HepG2 (cell line): Measurements from ENCODE around the gene KIAA1549. TPM values are rescaled to one million over a fixed set of nuclear protein-coding genes. Genes with fewer than 3 reads are reported as not detected.

ENCODE experiments used
- ATAC-seq: fragments of 200-7000 bp; cut with Tn5 transposase; 3 replicates; pipeline ENCODE4 v1.9.1; 2020; ENCODE audit warnings: mild to moderate bottlenecking, moderate library complexity
- BruUV-seq: library from RNA; stranded (reverse); fragments of 400-500 nt; replicated peaks from 2 replicates; lab custom pipeline; 2021; lab: Mats Ljungman, UMichigan
- CTCF ChIA-PET: fragments of 300-600 bp; formaldehyde crosslinking; extraction: SDS; loops from one replicate; lab custom pipeline; 2021; ENCODE audit warnings: low total read pairs, inconsistent platforms, low intra/inter-chr PET ratio; lab: Yijun Ruan, JAX
- POLR2A ChIA-PET: fragments of 350-600 bp; sonication (Branson Sonifier 250); formaldehyde crosslinking; loops from one replicate; lab custom pipeline; 2020; ENCODE audit warnings: antibody characterized with exemption, inconsistent platforms; lab: Yijun Ruan, JAX
- DNase-seq: peaks from one replicate; pipeline ENCODE4 v3.0.0-alpha.2; 2015; ENCODE audit warnings: low spot score
- FAIRE-seq: peaks from 3 replicates; lab custom pipeline; 2011; peaks lifted over from hg19 to GRCh38; lab: Jason Lieb, UNC
- H2AFZ ChIP-seq: one replicate; pipeline ENCODE4 v1.6.1; 2011; ENCODE audit warnings: low read length, inconsistent platforms
- H3K27ac ChIP-seq: fragments of 300-600 bp; 3 replicates; pipeline ENCODE4 v1.8.0; 2011; ENCODE audit warnings: mixed run types, mild to moderate bottlenecking, mixed read lengths, low read length, inconsistent platforms; ENCODE audit not compliant: insufficient read depth; ENCODE audit errors: extremely low read length
- H3K27me3 ChIP-seq, 2 experiments: fragments of 200-600 bp in 1 of 2; 2 replicates in 1 of 2; 3 replicates in 1 of 2; pipeline versions ENCODE4 v1.6.0 to v1.8.0; 2011; ENCODE audit warnings: low read length in 2 of 2, mild to moderate bottlenecking in 2 of 2, moderate library complexity in 2 of 2, inconsistent platforms in 1 of 2; ENCODE audit not compliant: insufficient read depth in 2 of 2, control insufficient read depth in 1 of 2
- H3K36me3 ChIP-seq, 2 experiments: fragments of 200-600 bp in 1 of 2; replicated peaks in 1 of 2; 2 replicates in 1 of 2; 3 replicates in 1 of 2; pipeline versions ENCODE4 v1.5.1 to v1.8.0; 2011; ENCODE audit warnings: low read length in 2 of 2, inconsistent platforms in 1 of 2; ENCODE audit not compliant: insufficient read depth in 2 of 2, control insufficient read depth in 1 of 2
- H3K4me1 ChIP-seq: 2 replicates; pipeline ENCODE4 v1.5.1; 2012; ENCODE audit warnings: low read length, inconsistent platforms; ENCODE audit not compliant: insufficient read depth
- H3K4me2 ChIP-seq: 2 replicates; pipeline ENCODE4 v1.6.0; 2011; ENCODE audit warnings: low read depth, low read length, inconsistent platforms
- H3K4me3 ChIP-seq, 3 experiments: fragments of 200-600 bp in 1 of 3; sonication (generic), shearing (Covaris generic) in 1 of 3; replicated peaks in 1 of 3; 2 replicates each; pipeline ENCODE4 v1.5.1; 2011 to 2016; ENCODE audit warnings: low read length in 3 of 3, inconsistent platforms in 2 of 3, low read depth in 2 of 3, mild to moderate bottlenecking in 2 of 3, control low read depth in 1 of 3, mixed read lengths in 1 of 3; ENCODE audit not compliant: insufficient read depth in 1 of 3
- H3K79me2 ChIP-seq: one replicate; pipeline ENCODE4 v1.6.1; 2011; ENCODE audit warnings: low read length, inconsistent platforms; ENCODE audit not compliant: insufficient read depth
- H3K9ac ChIP-seq: 2 replicates; pipeline ENCODE4 v1.6.0; 2011; ENCODE audit warnings: mild to moderate bottlenecking, low read depth, low read length, inconsistent platforms; ENCODE audit not compliant: insufficient read depth
- H3K9me3 ChIP-seq: 2 replicates; pipeline ENCODE4 v1.5.1; 2012; ENCODE audit warnings: mild to moderate bottlenecking, low read length
- H4K20me1 ChIP-seq: 2 replicates; pipeline ENCODE4 v1.6.0; 2011; ENCODE audit warnings: inconsistent platforms, mild to moderate bottlenecking, low read length, moderate library complexity; ENCODE audit not compliant: insufficient read depth
- AKAP8 ChIP-seq: sonication (generic); formaldehyde crosslinking; IDR thresholded peaks from 2 replicates; pipeline ENCODE4 v1.5.1; 2020; ENCODE audit warnings: mild to moderate bottlenecking, missing genetic modification reagents
- HES4 ChIP-seq: sonication (generic); formaldehyde crosslinking; IDR thresholded peaks from 2 replicates; pipeline ENCODE4 v1.9.0; 2021; ENCODE audit warnings: mild to moderate bottlenecking, missing genetic modification reagents, borderline replicate concordance
- HOXA5 ChIP-seq: sonication (generic); formaldehyde crosslinking; IDR thresholded peaks from 2 replicates; pipeline ENCODE4 v1.4.0; 2020; ENCODE audit warnings: missing genetic modification reagents
- MTF2 ChIP-seq: sonication (generic); formaldehyde crosslinking; IDR thresholded peaks from 2 replicates; pipeline ENCODE4 v1.5.0; 2020; ENCODE audit warnings: missing genetic modification reagents, borderline replicate concordance
- NCOA1 ChIP-seq: sonication (generic); formaldehyde crosslinking; IDR thresholded peaks from 2 replicates; pipeline ENCODE4 v1.9.0; 2021; ENCODE audit warnings: missing genetic modification reagents
- NR2F2 ChIP-seq: IDR thresholded peaks from 2 replicates; pipeline ENCODE4 v1.6.1; 2012; ENCODE audit warnings: low read depth, inconsistent platforms, borderline replicate concordance
- PHF21A ChIP-seq: sonication (generic); formaldehyde crosslinking; IDR thresholded peaks from 2 replicates; pipeline ENCODE4 v1.5.0; 2020; ENCODE audit warnings: mild to moderate bottlenecking, missing genetic modification reagents
- SIN3A ChIP-seq: IDR thresholded peaks from 2 replicates; pipeline ENCODE4 v1.6.1; 2011; ENCODE audit warnings: low read depth, mild to moderate bottlenecking, control low read depth, low read length, borderline replicate concordance
- ZNF121 ChIP-seq: sonication (generic); formaldehyde crosslinking; IDR thresholded peaks from 2 replicates; pipeline ENCODE4 v1.5.0; 2020; ENCODE audit warnings: mild to moderate bottlenecking, missing genetic modification reagents
- ZNF234 ChIP-seq: sonication (generic); formaldehyde crosslinking; conservative IDR thresholded peaks from 2 replicates; pipeline ENCODE4 v1.5.1; 2020; ENCODE audit warnings: mild to moderate bottlenecking, missing genetic modification reagents
- ZNF296 ChIP-seq: sonication (generic); formaldehyde crosslinking; conservative IDR thresholded peaks from 2 replicates; pipeline ENCODE4 v1.5.0; 2020; ENCODE audit warnings: mild to moderate bottlenecking, missing genetic modification reagents
- ZNF382 ChIP-seq: sonication (generic); formaldehyde crosslinking; IDR thresholded peaks from 2 replicates; pipeline ENCODE4 v1.5.0; 2020; ENCODE audit warnings: missing genetic modification reagents, mild to moderate bottlenecking, borderline replicate concordance
- ZNF546 ChIP-seq: sonication (generic); formaldehyde crosslinking; conservative IDR thresholded peaks from 2 replicates; pipeline ENCODE4 v1.8.1; 2023; ENCODE audit warnings: mild to moderate bottlenecking, missing genetic modification reagents
- WGBS: methylation state at CpG from one replicate; pipeline ENCODE4 v1.1.6; 2017; ENCODE audit warnings: low lambda C conversion rate; 5-methylcytosine and 5-hydroxymethylcytosine counted together
- in situ Hi-C: cut with HindIII; loops from 2 replicates; pipeline ENCODE4 v1.10.0; 2017; ENCODE audit warnings: low pct_unique_long_range_greater_than_20kb; ENCODE audit not compliant: extremely low pct_ligation_motif_present
- intact Hi-C: fragments of 100-400 bp; cut with micrococcal nuclease; formaldehyde crosslinking; loops from one replicate; pipeline ENCODE4 v1.10.0; 2022; ENCODE audit not compliant: unreplicated experiment
- polyA plus RNA-seq, 8 experiments: library from polyadenylated mRNA; depleted of rRNA in 3 of 8; stranded (reverse) in 7 of 8; unstranded in 1 of 8; fragments of >200 nt; fragmentation: Illumina TruSeq in 4 of 8; extraction: Trizol in 4 of 8; gene quantifications; 2 replicates each; pipeline versions ENCODE4 v1.2.1 to v1.2.3, GENCODE V29; 2011 to 2016; ENCODE audit warnings: low read depth in 4 of 8, missing spikeins in 1 of 8, mixed read lengths in 1 of 8; ENCODE audit not compliant: insufficient read depth in 1 of 8
- total RNA-seq, 5 experiments: library from RNA; depleted of rRNA; stranded (reverse); fragments of >200 nt; fragmentation: Illumina TruSeq; extraction: Trizol; gene quantifications; 2 replicates each; pipeline ENCODE4 v1.2.3, GENCODE V29; 2016; ENCODE audit warnings: low read depth in 1 of 5
- TF ChIP-seq, protein P1 (sequence below): sonication (generic); formaldehyde crosslinking; IDR thresholded peaks from 2 replicates; pipeline ENCODE4; 2020; ENCODE audit warnings: missing genetic modification reagents, mild to moderate bottlenecking, borderline replicate concordance
- TF ChIP-seq, protein P2 (sequence below), 2 experiments: IDR thresholded peaks; 2 replicates each; pipeline ENCODE4 v1.6.1; 2011 to 2012; ENCODE audit warnings: low read length in 2 of 2, borderline replicate concordance in 1 of 2, low read depth in 1 of 2, mild to moderate bottlenecking in 1 of 2, moderate library complexity in 1 of 2
- TF ChIP-seq, protein P3 (sequence below): sonication (generic); formaldehyde crosslinking; IDR thresholded peaks from 2 replicates; pipeline ENCODE4 v1.4.0; 2020; ENCODE audit warnings: missing genetic modification reagents

The KIAA1549 gene
- total and polyA plus RNA-seq, 2 of the 13 experiments (the other 11 are each of a cell fraction or from before 2014, with no cell fraction given), result 1.1 to 1.8 TPM

DNA sequence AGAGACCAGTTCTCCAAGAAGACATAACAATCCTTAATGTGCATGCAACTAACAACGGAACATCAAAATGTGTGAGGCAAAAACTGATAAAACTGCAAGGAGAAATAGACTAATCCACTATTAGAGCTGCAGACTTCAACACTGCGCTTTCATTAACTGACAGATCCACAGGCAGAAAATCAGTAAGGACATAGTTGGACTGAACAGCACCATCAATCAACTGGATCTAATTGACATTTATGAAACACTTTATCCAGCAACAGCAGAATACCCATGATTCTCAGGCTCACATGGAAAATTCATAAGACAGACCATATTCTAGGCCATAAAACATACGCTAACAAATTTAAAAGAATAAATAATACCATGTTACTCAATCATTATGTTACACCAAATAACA is 161.6 kb downstream of the KIAA1549 start (continued):
- TF ChIP-seq, protein P1, sequence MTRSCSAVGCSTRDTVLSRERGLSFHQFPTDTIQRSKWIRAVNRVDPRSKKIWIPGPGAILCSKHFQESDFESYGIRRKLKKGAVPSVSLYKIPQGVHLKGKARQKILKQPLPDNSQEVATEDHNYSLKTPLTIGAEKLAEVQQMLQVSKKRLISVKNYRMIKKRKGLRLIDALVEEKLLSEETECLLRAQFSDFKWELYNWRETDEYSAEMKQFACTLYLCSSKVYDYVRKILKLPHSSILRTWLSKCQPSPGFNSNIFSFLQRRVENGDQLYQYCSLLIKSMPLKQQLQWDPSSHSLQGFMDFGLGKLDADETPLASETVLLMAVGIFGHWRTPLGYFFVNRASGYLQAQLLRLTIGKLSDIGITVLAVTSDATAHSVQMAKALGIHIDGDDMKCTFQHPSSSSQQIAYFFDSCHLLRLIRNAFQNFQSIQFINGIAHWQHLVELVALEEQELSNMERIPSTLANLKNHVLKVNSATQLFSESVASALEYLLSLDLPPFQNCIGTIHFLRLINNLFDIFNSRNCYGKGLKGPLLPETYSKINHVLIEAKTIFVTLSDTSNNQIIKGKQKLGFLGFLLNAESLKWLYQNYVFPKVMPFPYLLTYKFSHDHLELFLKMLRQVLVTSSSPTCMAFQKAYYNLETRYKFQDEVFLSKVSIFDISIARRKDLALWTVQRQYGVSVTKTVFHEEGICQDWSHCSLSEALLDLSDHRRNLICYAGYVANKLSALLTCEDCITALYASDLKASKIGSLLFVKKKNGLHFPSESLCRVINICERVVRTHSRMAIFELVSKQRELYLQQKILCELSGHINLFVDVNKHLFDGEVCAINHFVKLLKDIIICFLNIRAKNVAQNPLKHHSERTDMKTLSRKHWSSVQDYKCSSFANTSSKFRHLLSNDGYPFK (CRISPR knock-in tag), result no peak
- TF ChIP-seq ZNF296, result no peak
- TF ChIP-seq, all 625 proteins: peak for 0

DNA sequence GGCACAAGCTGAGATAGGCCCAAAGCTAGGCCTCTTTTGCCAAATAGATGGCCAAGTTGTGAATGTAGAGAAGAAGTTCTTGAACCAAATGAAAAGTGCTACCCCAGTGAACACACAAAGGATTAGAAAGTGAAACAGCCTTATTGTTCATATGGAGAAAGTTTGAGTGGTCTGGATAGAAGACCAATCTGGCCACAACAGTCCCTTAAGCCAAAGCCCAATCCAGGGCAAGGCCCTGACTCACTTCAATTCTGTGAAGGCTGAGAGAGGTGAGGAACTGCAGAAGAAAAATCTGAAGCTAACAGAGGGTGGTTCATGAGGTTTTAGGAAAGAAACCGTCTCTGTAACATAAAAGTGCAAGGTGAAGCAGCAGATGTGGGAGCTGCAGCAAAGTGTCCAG is 164.5 kb downstream of the KIAA1549 start:
- Histone ChIP-seq H3K4me1 (peaks cover 8% of the 10 kb centered on the region), H3K9ac (no peak overlapping the region), H3K4me2 (no peak overlapping the region), H3K36me3 (no peaks in the 10 kb centered on the region), H3K27me3 (no peaks in the 10 kb centered on the region), H2AFZ (peak overlapping the region; percentile 40), H3K79me2 (no peaks in the 10 kb centered on the region), H3K4me3 (no peak overlapping the region), H3K27ac (no peak overlapping the region), H3K9me3 (no peaks in the 10 kb centered on the region), H4K20me1 (no peaks in the 10 kb centered on the region)
- POLR2A ChIA-PET, result no interaction called here
- FAIRE-seq, result no peak
- BruUV-seq, result no TSS peak
- intact Hi-C loops, result no loop called here
- in situ Hi-C loops, result no loop called here
- WGBS, result 4% methylated on average over 1 of the region's 1 CpG
- CTCF ChIA-PET, result no interaction called here
- ATAC-seq, result no peak
- no peak for DNase-seq
- no peak for TF ChIP-seq NR2F2
- no peak for TF ChIP-seq HOXA5
- TF ChIP-seq MTF2 (CRISPR knock-in tag), result no peak
- no peak for TF ChIP-seq HES4 (CRISPR knock-in tag)
- TF ChIP-seq, protein P2, sequence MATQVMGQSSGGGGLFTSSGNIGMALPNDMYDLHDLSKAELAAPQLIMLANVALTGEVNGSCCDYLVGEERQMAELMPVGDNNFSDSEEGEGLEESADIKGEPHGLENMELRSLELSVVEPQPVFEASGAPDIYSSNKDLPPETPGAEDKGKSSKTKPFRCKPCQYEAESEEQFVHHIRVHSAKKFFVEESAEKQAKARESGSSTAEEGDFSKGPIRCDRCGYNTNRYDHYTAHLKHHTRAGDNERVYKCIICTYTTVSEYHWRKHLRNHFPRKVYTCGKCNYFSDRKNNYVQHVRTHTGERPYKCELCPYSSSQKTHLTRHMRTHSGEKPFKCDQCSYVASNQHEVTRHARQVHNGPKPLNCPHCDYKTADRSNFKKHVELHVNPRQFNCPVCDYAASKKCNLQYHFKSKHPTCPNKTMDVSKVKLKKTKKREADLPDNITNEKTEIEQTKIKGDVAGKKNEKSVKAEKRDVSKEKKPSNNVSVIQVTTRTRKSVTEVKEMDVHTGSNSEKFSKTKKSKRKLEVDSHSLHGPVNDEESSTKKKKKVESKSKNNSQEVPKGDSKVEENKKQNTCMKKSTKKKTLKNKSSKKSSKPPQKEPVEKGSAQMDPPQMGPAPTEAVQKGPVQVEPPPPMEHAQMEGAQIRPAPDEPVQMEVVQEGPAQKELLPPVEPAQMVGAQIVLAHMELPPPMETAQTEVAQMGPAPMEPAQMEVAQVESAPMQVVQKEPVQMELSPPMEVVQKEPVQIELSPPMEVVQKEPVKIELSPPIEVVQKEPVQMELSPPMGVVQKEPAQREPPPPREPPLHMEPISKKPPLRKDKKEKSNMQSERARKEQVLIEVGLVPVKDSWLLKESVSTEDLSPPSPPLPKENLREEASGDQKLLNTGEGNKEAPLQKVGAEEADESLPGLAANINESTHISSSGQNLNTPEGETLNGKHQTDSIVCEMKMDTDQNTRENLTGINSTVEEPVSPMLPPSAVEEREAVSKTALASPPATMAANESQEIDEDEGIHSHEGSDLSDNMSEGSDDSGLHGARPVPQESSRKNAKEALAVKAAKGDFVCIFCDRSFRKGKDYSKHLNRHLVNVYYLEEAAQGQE (IDR thresholded peaks at IDR 0.05; ENCODE audit: borderline replicate concordance in 1 of 2, low read depth in 1 of 2, low read length in 2 of 2), result no peak
- no peak for TF ChIP-seq ZNF382 (CRISPR knock-in tag)
- TF ChIP-seq NCOA1 (CRISPR knock-in tag), result no peak
- no peak for TF ChIP-seq ZNF234 (CRISPR knock-in tag)
- TF ChIP-seq SIN3A, result no peak
- no peak for TF ChIP-seq AKAP8 (CRISPR knock-in tag)
- TF ChIP-seq ZNF546, result no peak
- TF ChIP-seq PHF21A (CRISPR knock-in tag), result no peak
- TF ChIP-seq, protein P3, sequence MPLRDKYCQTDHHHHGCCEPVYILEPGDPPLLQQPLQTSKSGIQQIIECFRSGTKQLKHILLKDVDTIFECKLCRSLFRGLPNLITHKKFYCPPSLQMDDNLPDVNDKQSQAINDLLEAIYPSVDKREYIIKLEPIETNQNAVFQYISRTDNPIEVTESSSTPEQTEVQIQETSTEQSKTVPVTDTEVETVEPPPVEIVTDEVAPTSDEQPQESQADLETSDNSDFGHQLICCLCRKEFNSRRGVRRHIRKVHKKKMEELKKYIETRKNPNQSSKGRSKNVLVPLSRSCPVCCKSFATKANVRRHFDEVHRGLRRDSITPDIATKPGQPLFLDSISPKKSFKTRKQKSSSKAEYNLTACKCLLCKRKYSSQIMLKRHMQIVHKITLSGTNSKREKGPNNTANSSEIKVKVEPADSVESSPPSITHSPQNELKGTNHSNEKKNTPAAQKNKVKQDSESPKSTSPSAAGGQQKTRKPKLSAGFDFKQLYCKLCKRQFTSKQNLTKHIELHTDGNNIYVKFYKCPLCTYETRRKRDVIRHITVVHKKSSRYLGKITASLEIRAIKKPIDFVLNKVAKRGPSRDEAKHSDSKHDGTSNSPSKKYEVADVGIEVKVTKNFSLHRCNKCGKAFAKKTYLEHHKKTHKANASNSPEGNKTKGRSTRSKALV, result no peak
- TF ChIP-seq ZNF121 (CRISPR knock-in tag), result no peak
